Peyer's patch (tissue), 4 donors: ENCODE measurements around the gene BIN1.

ENCODE experiments used
- POLR2A ChIP-seq, 2 donors: fragments of 450-650 bp; IDR thresholded peaks; one replicate each; pipeline ENCODE4 v1.5.1; 2017; ENCODE audit warnings: antibody characterized with exemption in 2 of 2, mild to moderate bottlenecking in 2 of 2, moderate library complexity in 2 of 2
- TF ChIP-seq, protein P1 (sequence below), 6 experiments: fragments of 450-650 bp in 4 of 6; fragments of 200-600 bp in 2 of 6; sonication (generic) in 1 of 6; IDR thresholded peaks; one replicate each; pipeline ENCODE4 v1.5.1; 2017 to 2019; ENCODE audit warnings: antibody characterized with exemption in 6 of 6, mild to moderate bottlenecking in 3 of 6, moderate library complexity in 1 of 6

DNA sequence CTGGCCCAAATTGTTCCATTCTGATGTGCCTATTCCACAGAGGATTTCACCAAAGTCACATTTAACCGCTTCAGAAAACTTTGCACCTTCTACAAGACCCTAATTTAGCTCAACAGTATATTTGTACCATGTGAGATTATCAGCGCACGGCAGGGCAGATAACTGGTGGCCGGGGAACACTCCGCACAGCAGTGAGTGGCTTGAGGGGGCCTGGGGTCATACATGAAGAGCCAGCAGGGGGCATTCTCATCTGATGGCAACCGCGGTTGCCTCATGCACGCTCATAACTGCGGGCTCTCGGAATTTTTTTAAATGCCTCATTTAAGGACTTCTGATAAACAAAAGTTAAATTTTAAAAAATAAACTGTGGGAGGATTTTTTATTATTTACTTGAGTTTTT lies 84.1 kb downstream of the BIN1 start:
- no peak for TF ChIP-seq POLR2A (IDR thresholded peaks at IDR 0.05)
- TF ChIP-seq, protein P1, sequence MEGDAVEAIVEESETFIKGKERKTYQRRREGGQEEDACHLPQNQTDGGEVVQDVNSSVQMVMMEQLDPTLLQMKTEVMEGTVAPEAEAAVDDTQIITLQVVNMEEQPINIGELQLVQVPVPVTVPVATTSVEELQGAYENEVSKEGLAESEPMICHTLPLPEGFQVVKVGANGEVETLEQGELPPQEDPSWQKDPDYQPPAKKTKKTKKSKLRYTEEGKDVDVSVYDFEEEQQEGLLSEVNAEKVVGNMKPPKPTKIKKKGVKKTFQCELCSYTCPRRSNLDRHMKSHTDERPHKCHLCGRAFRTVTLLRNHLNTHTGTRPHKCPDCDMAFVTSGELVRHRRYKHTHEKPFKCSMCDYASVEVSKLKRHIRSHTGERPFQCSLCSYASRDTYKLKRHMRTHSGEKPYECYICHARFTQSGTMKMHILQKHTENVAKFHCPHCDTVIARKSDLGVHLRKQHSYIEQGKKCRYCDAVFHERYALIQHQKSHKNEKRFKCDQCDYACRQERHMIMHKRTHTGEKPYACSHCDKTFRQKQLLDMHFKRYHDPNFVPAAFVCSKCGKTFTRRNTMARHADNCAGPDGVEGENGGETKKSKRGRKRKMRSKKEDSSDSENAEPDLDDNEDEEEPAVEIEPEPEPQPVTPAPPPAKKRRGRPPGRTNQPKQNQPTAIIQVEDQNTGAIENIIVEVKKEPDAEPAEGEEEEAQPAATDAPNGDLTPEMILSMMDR (IDR thresholded peaks at IDR 0.05), result no peak
